ENCODE measurements around the gene IKZF5. TPM values are rescaled to one million over a fixed set of nuclear protein-coding genes. Genes with fewer than 3 reads are reported as not detected.

IKZF5 gene
- total RNA-seq, 1 experiment from 2014 or later = 17.1 TPM

- Histone ChIP-seq H4K20me1 (ENCODE audit: insufficient read depth) (no peaks in the 10 kb centered on the region), H3K9me2 (ENCODE audit: insufficient read depth) (no peaks in the 10 kb centered on the region), H3K27me3 (ENCODE audit: insufficient read depth, low read length) (no peaks in the 10 kb centered on the region), H3K4me3 (replicated peaks in 1 of 2; ENCODE audit: low read depth in 1 of 2, low read length in 2 of 2) (no peak overlapping the region), H3K36me3 (ENCODE audit: control insufficient read depth in 1 of 2, insufficient read depth in 2 of 2, low read length in 2 of 2) (0 out of 4 replicates have a peak, but pooled peaks cover 0 to 4% of the 10 kb centered on the region in 2 experiments), H3K9me3 (ENCODE audit: control insufficient read depth in 1 of 2, insufficient read depth in 1 of 2, low read depth in 1 of 2, low read length in 2 of 2) (no peaks in the 10 kb centered on the region), H3K9ac (ENCODE audit: low read length) (no peak overlapping the region), H3K4me2 (ENCODE audit: low read length) (no peak overlapping the region), H3K4me1 (ENCODE audit: control insufficient read depth in 1 of 2, insufficient read depth in 2 of 2, low read length in 2 of 2) (no peaks in the 10 kb centered on the region), H3K27ac (ENCODE audit: low read depth, low read length) (no peak overlapping the region), H3K79me2 (ENCODE audit: insufficient read depth, low read length) (peaks cover 77% of the 10 kb centered on the region), H2AFZ (ENCODE audit: low read depth, low read length, poor library complexity, severe bottlenecking) (no peak overlapping the region)
- POLR2A ChIA-PET = no interaction called here
- intact Hi-C loops (cut with micrococcal nuclease) = no loop called here
- ATAC-seq (no peak), DNase-seq (ENCODE audit: low read depth, low spot score) (no peak)
- no TSS peak for BruUV-seq (replicated peaks)
- TF ChIP-seq REST (IDR thresholded peaks at IDR 0.05; ENCODE audit: low read depth) (no peak), CBX3 (IDR thresholded peaks at IDR 0.05; ENCODE audit: low read depth) (no peak), EZH2 (IDR thresholded peaks at IDR 0.05) (no peak), MAX (IDR thresholded peaks at IDR 0.05) (no peak), ZFX (IDR thresholded peaks at IDR 0.05) (no peak), EZH2phosphoT487 (IDR thresholded peaks at IDR 0.05; ENCODE audit: borderline replicate concordance) (no peak), ATF3 (IDR thresholded peaks at IDR 0.05) (no peak), RAD21 (IDR thresholded peaks at IDR 0.05; ENCODE audit: low read depth) (no peak)
- RAD21 ChIA-PET (ENCODE audit: low non-redundant PET in 1 of 2, low total read pairs in 2 of 2, uncharacterized antibody in 2 of 2, unreplicated experiment in 2 of 2) = no interaction called here
- CTCF ChIA-PET = no interaction called here
Observed at GRCh38 chr10:123001370-123001769, 7.2 kb downstream of the IKZF5 start.

All from HCT116 (cell line).